ENCODE results near the gene NOTCH1.

DNA sequence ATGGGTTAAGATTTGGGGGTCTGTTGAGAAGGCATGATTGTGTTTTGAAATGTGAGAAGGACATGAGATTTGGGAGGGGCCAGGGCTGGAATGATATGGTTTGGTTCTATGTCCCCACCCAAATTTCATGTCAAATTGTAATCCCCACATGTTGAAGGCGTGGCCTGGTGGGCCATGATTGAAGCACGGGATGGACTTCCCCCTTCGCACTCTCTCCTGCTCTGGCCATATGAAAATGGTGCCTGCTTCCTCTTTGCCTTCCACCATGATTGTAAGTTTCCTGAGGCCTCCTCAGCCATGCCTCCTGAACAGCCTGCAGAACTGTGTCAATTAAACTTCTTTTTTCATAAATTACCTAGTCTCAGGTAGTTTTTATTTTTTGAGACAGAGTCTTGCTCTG, 14.7 kb upstream of the NOTCH1 start:
- TF ChIP-seq BCL11A (tag by site-specific recombination; IDR thresholded peaks at IDR 0.05; ENCODE audit: low read depth) (no peak), ZBTB7A (tag by site-specific recombination; IDR thresholded peaks at IDR 0.05; ENCODE audit: low read depth) (no peak), ZNF335 (tag by site-specific recombination; conservative IDR thresholded peaks at IDR 0.05) (no peak), ZNF629 (tag by site-specific recombination; IDR thresholded peaks at IDR 0.05) (no peak)
